Measurements from ENCODE around the gene IFT22.

DNA sequence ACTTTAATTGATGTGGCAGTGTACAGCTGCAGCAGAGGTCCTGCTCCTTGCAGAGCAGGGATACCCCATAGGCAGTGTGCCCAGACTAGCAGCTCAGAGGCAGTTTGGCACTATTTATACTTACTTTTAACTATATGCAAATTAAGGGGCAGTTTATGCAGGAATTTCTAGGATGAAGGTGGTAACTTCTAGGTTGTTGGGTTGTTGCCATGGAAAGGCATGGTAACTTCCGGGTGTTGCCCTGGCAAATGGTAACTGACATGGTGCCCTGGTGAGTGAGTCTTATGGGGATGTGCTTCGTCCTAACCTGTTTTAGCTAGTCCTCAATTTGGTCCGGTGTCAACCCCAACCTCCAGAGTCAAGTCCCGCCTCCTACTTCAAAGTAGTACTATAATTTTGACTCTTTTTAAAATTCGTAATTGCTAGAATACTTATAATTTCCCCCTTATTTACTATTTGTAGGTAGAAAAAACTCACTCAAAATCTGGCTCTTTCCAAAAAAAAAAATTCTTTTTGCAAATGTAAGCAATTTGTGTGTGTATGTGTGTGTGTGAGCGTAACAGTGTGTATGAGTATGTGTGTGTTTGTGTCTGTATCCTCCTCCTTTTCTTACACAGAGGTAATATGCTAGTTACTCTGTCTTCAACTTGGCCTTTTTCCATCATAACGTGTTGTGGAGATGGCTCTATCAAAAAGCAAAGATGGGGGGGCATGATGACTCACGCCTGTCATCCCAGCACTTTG, 47.0 kb upstream of the IFT22 start:
- TF ChIP-seq, protein P1, sequence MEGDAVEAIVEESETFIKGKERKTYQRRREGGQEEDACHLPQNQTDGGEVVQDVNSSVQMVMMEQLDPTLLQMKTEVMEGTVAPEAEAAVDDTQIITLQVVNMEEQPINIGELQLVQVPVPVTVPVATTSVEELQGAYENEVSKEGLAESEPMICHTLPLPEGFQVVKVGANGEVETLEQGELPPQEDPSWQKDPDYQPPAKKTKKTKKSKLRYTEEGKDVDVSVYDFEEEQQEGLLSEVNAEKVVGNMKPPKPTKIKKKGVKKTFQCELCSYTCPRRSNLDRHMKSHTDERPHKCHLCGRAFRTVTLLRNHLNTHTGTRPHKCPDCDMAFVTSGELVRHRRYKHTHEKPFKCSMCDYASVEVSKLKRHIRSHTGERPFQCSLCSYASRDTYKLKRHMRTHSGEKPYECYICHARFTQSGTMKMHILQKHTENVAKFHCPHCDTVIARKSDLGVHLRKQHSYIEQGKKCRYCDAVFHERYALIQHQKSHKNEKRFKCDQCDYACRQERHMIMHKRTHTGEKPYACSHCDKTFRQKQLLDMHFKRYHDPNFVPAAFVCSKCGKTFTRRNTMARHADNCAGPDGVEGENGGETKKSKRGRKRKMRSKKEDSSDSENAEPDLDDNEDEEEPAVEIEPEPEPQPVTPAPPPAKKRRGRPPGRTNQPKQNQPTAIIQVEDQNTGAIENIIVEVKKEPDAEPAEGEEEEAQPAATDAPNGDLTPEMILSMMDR (IDR thresholded peaks at IDR 0.05): no peak
- TF ChIP-seq, protein P2, sequence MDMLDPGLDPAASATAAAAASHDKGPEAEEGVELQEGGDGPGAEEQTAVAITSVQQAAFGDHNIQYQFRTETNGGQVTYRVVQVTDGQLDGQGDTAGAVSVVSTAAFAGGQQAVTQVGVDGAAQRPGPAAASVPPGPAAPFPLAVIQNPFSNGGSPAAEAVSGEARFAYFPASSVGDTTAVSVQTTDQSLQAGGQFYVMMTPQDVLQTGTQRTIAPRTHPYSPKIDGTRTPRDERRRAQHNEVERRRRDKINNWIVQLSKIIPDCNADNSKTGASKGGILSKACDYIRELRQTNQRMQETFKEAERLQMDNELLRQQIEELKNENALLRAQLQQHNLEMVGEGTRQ (CRISPR knock-in tag; IDR thresholded peaks at IDR 0.05): no peak
- TF ChIP-seq, protein P3, sequence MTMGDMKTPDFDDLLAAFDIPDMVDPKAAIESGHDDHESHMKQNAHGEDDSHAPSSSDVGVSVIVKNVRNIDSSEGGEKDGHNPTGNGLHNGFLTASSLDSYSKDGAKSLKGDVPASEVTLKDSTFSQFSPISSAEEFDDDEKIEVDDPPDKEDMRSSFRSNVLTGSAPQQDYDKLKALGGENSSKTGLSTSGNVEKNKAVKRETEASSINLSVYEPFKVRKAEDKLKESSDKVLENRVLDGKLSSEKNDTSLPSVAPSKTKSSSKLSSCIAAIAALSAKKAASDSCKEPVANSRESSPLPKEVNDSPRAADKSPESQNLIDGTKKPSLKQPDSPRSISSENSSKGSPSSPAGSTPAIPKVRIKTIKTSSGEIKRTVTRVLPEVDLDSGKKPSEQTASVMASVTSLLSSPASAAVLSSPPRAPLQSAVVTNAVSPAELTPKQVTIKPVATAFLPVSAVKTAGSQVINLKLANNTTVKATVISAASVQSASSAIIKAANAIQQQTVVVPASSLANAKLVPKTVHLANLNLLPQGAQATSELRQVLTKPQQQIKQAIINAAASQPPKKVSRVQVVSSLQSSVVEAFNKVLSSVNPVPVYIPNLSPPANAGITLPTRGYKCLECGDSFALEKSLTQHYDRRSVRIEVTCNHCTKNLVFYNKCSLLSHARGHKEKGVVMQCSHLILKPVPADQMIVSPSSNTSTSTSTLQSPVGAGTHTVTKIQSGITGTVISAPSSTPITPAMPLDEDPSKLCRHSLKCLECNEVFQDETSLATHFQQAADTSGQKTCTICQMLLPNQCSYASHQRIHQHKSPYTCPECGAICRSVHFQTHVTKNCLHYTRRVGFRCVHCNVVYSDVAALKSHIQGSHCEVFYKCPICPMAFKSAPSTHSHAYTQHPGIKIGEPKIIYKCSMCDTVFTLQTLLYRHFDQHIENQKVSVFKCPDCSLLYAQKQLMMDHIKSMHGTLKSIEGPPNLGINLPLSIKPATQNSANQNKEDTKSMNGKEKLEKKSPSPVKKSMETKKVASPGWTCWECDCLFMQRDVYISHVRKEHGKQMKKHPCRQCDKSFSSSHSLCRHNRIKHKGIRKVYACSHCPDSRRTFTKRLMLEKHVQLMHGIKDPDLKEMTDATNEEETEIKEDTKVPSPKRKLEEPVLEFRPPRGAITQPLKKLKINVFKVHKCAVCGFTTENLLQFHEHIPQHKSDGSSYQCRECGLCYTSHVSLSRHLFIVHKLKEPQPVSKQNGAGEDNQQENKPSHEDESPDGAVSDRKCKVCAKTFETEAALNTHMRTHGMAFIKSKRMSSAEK (CRISPR knock-in tag; IDR thresholded peaks at IDR 0.05; ENCODE audit: borderline replicate concordance): no peak
- no peak for TF ChIP-seq MLX (CRISPR knock-in tag; IDR thresholded peaks at IDR 0.05)
- TF ChIP-seq MAX (CRISPR knock-in tag; IDR thresholded peaks at IDR 0.05): no peak
- TF ChIP-seq CBFB (CRISPR knock-in tag; IDR thresholded peaks at IDR 0.05; ENCODE audit: low read depth): no peak
- no peak for TF ChIP-seq ATF2 (CRISPR knock-in tag; IDR thresholded peaks at IDR 0.05; ENCODE audit: borderline replicate concordance, low read depth)
- no peak for TF ChIP-seq NFE2L1 (CRISPR knock-in tag; IDR thresholded peaks at IDR 0.05)
